A673 (cell line): ENCODE data around the gene AGMAT. TPM values are rescaled to one million over a fixed set of nuclear protein-coding genes. Genes with fewer than 3 reads are reported as not detected.

ENCODE experiments used
- BruUV-seq: library from RNA; stranded (reverse); fragments of 400-500 nt; replicated peaks from 2 replicates; lab custom pipeline; 2021; lab: Mats Ljungman, UMichigan
- CTCF ChIA-PET: fragments of 300-600 bp; sonication (Branson Sonifier 250); formaldehyde crosslinking; loops from one replicate; lab custom pipeline; 2022; ENCODE audit warnings: antibody characterized with exemption; lab: Charles Lee
- POLR2A ChIA-PET: fragments of 300-600 bp; sonication (Branson Sonifier 250); formaldehyde crosslinking; loops from one replicate; lab custom pipeline; 2022; ENCODE audit warnings: antibody characterized with exemption; ENCODE audit not compliant: low non-redundant PET; lab: Charles Lee
- DNase-seq: peaks from one replicate; pipeline ENCODE4 v3.0.0-alpha.2; 2015; ENCODE audit warnings: low spot score
- H3K27ac ChIP-seq: fragments of 200-600 bp; sonication (generic); 2 replicates; pipeline ENCODE4 v1.5.1; 2016; ENCODE audit warnings: mixed run types, low read depth, mild to moderate bottlenecking, mixed read lengths, antibody characterized with exemption, low read length; ENCODE audit not compliant: poor library complexity, severe bottlenecking
- H3K27me3 ChIP-seq: fragments of 200-600 bp; sonication (generic); replicated peaks from 2 replicates; pipeline ENCODE4 v1.6.1; 2017; ENCODE audit warnings: mixed run types, low read depth, mild to moderate bottlenecking, mixed read lengths, antibody characterized with exemption, low read length; ENCODE audit not compliant: insufficient read depth, poor library complexity
- H3K36me3 ChIP-seq: fragments of 200-600 bp; sonication (generic); 2 replicates; pipeline ENCODE4 v1.6.1; 2016; ENCODE audit warnings: mixed run types, mild to moderate bottlenecking, mixed read lengths, antibody characterized with exemption, low read length; ENCODE audit not compliant: insufficient read depth, poor library complexity, severe bottlenecking
- H3K4me1 ChIP-seq: fragments of 200-600 bp; sonication (generic); 2 replicates; pipeline ENCODE4 v1.6.1; 2017; ENCODE audit warnings: mixed run types, mild to moderate bottlenecking, mixed read lengths, antibody characterized with exemption, low read length; ENCODE audit not compliant: insufficient read depth, poor library complexity, severe bottlenecking
- H3K4me3 ChIP-seq: fragments of 200-600 bp; sonication (generic); 2 replicates; pipeline ENCODE4 v1.5.1; 2016; ENCODE audit warnings: low read depth, mixed run types, mild to moderate bottlenecking, mixed read lengths, low read length; ENCODE audit not compliant: poor library complexity, severe bottlenecking
- H3K9me3 ChIP-seq: fragments of 200-600 bp; sonication (generic); 2 replicates; pipeline ENCODE4 v1.6.1; 2016; ENCODE audit warnings: mixed run types, low read depth, mild to moderate bottlenecking, mixed read lengths, antibody characterized with exemption, low read length; ENCODE audit not compliant: poor library complexity, severe bottlenecking
- EZH2 ChIP-seq: fragments of 200-600 bp; sonication (generic); IDR thresholded peaks from 2 replicates; pipeline ENCODE4 v1.6.1; 2017; ENCODE audit warnings: borderline replicate concordance, low read depth, mild to moderate bottlenecking, mixed read lengths, antibody characterized with exemption, low read length; ENCODE audit not compliant: poor library complexity, severe bottlenecking
- intact Hi-C: fragments of 100-400 bp; cut with micrococcal nuclease; formaldehyde crosslinking; loops from one replicate; pipeline ENCODE4 v1.10.0; 2022; ENCODE audit not compliant: unreplicated experiment
- total RNA-seq: library from RNA; stranded (reverse); gene quantifications from 2 replicates; pipeline ENCODE4 v1.2.3, GENCODE V29; 2021
- TF ChIP-seq, protein P1 (sequence below): fragments of 300-800, 200-600 bp; sonication (generic); conservative IDR thresholded peaks from 2 replicates; pipeline ENCODE4 v1.5.1; 2017; ENCODE audit warnings: low read depth, mild to moderate bottlenecking, antibody characterized with exemption, low read length, moderate library complexity, mixed read lengths

Gene AGMAT
- total RNA-seq, 1 experiment from 2014 or later, result 0.11 TPM

GRCh38 chr1:15627343-15627988 is 42.6 kb upstream of the AGMAT start:
- peak overlapping the region; percentile 11 for H3K27ac ChIP-seq
- peaks cover 50% of the 10 kb centered on the region for H3K36me3 ChIP-seq
- H3K27me3 ChIP-seq, result no peaks in the 10 kb centered on the region
- H3K4me3 ChIP-seq, result no peak overlapping the region
- POLR2A ChIA-PET, result interaction anchor here (0.5 kb wide), 1 partner anchor 348 kb away, joined by 4 read pairs; the partner anchor contains the start of gene ZBTB17
- no peak for DNase-seq
- CTCF ChIA-PET, result no interaction called here
- no TSS peak for BruUV-seq
- TF ChIP-seq, protein P1, sequence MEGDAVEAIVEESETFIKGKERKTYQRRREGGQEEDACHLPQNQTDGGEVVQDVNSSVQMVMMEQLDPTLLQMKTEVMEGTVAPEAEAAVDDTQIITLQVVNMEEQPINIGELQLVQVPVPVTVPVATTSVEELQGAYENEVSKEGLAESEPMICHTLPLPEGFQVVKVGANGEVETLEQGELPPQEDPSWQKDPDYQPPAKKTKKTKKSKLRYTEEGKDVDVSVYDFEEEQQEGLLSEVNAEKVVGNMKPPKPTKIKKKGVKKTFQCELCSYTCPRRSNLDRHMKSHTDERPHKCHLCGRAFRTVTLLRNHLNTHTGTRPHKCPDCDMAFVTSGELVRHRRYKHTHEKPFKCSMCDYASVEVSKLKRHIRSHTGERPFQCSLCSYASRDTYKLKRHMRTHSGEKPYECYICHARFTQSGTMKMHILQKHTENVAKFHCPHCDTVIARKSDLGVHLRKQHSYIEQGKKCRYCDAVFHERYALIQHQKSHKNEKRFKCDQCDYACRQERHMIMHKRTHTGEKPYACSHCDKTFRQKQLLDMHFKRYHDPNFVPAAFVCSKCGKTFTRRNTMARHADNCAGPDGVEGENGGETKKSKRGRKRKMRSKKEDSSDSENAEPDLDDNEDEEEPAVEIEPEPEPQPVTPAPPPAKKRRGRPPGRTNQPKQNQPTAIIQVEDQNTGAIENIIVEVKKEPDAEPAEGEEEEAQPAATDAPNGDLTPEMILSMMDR, result no peak
- no peak for TF ChIP-seq EZH2
- no peaks in the 10 kb centered on the region for H3K9me3 ChIP-seq
- intact Hi-C loops, result no loop called here
- peaks cover 3% of the 10 kb centered on the region for H3K4me1 ChIP-seq

GRCh38 chr1:15626269-15626950 is 41.6 kb upstream of the AGMAT start:
- ChIA-PET POLR2A (no interaction called here), CTCF (no interaction called here)
- peaks cover 44% of the 10 kb centered on the region for H3K36me3 ChIP-seq
- H3K9me3 ChIP-seq, result no peaks in the 10 kb centered on the region
- intact Hi-C loops, result no loop called here
- BruUV-seq, result no TSS peak
- no peak overlapping the region for H3K27ac ChIP-seq
- H3K4me3 ChIP-seq, result no peak overlapping the region
- peaks cover 3% of the 10 kb centered on the region for H3K4me1 ChIP-seq
- H3K27me3 ChIP-seq, result no peaks in the 10 kb centered on the region
- DNase-seq, result no peak
- no peak for TF ChIP-seq EZH2
- TF ChIP-seq, protein P1, result no peak

GRCh38 chr1:15625056-15625917 is 40.4 kb upstream of the AGMAT start:
- CTCF ChIA-PET, result no interaction called here
- Histone ChIP-seq H3K36me3 (peaks cover 36% of the 10 kb centered on the region), H3K9me3 (no peaks in the 10 kb centered on the region), H3K4me3 (no peak overlapping the region), H3K4me1 (peaks cover 3% of the 10 kb centered on the region), H3K27ac (no peak overlapping the region), H3K27me3 (no peaks in the 10 kb centered on the region)
- no peak for DNase-seq
- TF ChIP-seq EZH2, result no peak
- TF ChIP-seq, protein P1, result no peak
- intact Hi-C loops, result no loop called here
- POLR2A ChIA-PET, result no interaction called here
- no TSS peak for BruUV-seq
